H1 (cell line): ENCODE data around the gene GPR141. TPM values are rescaled to one million over a fixed set of nuclear protein-coding genes. Genes with fewer than 3 reads are reported as not detected.

Experiments used
- CTCF ChIA-PET: fragments of 300-600 bp; sonication (Branson Sonifier 250); formaldehyde crosslinking; loops from one replicate; lab custom pipeline; 2021; ENCODE audit not compliant: partially characterized antibody; lab: Charles Lee
- POLR2A ChIA-PET: fragments of 300-600 bp; sonication (Branson Sonifier 250); formaldehyde crosslinking; loops from one replicate; lab custom pipeline; 2021; ENCODE audit warnings: inconsistent platforms; ENCODE audit not compliant: partially characterized antibody; lab: Charles Lee
- DNase-seq, 2 experiments: peaks; one replicate each; pipeline versions ENCODE4 v3.0.0 to v3.0.0-alpha.2; 2010 to 2022; ENCODE audit warnings: low spot score in 2 of 2, low read depth in 1 of 2, mixed read lengths in 1 of 2
- FAIRE-seq: peaks from 2 replicates; lab custom pipeline; 2011; peaks lifted over from hg19 to GRCh38; lab: Jason Lieb, UNC
- H2AFZ ChIP-seq: 2 replicates; pipeline ENCODE4 v1.8.1; 2012; ENCODE audit warnings: low read length, inconsistent platforms
- H2AK5ac ChIP-seq: 2 replicates; pipeline ENCODE4 v1.6.1; 2013; ENCODE audit warnings: low read depth, low read length
- H2BK120ac ChIP-seq: replicated peaks from 2 replicates; pipeline ENCODE3; 2013; ENCODE audit warnings: low read depth, low read length, inconsistent platforms
- H2BK12ac ChIP-seq: 2 replicates; pipeline ENCODE4 v1.6.1; 2013; ENCODE audit warnings: low read depth, low read length
- H2BK15ac ChIP-seq: 2 replicates; pipeline ENCODE4 v1.6.1; 2013; ENCODE audit warnings: low read length
- H2BK20ac ChIP-seq: 2 replicates; pipeline ENCODE4 v1.6.1; 2013; ENCODE audit warnings: low read length
- H2BK5ac ChIP-seq: 2 replicates; pipeline ENCODE4 v1.6.1; 2013; ENCODE audit warnings: low read depth, low read length
- H3K14ac ChIP-seq: 2 replicates; pipeline ENCODE4 v1.6.1; 2013; ENCODE audit warnings: inconsistent platforms; ENCODE audit not compliant: insufficient read length
- H3K18ac ChIP-seq: 2 replicates; pipeline ENCODE4 v1.6.1; 2013; ENCODE audit warnings: low read length; ENCODE audit errors: extremely low read depth
- H3K23ac ChIP-seq: 2 replicates; pipeline ENCODE4 v1.6.1; 2013; ENCODE audit warnings: inconsistent platforms; ENCODE audit not compliant: insufficient read length
- H3K23me2 ChIP-seq: 2 replicates; pipeline ENCODE4 v1.6.1; 2013; ENCODE audit warnings: low read depth, low read length
- H3K27ac ChIP-seq: 2 replicates; pipeline ENCODE4 v1.6.1; 2011; ENCODE audit warnings: low read depth, low read length, inconsistent platforms
- H3K27me3 ChIP-seq, 4 experiments: replicated peaks in 1 of 4; 1 replicate in 1 of 4; 2 replicates in 3 of 4; pipeline versions ENCODE4 v1.6.1 to v1.8.1; 2011 to 2013; ENCODE audit warnings: low read length in 3 of 4, mild to moderate bottlenecking in 3 of 4, inconsistent platforms in 2 of 4, mixed read lengths in 2 of 4, moderate library complexity in 1 of 4; ENCODE audit not compliant: control insufficient read depth in 3 of 4, insufficient read depth in 3 of 4; ENCODE audit errors: extremely low read depth in 1 of 4
- H3K36me3 ChIP-seq, 4 experiments: 2 replicates each; pipeline versions ENCODE4 v1.6.1 to v1.8.1; 2011 to 2013; ENCODE audit warnings: mild to moderate bottlenecking in 4 of 4, low read length in 3 of 4, moderate library complexity in 2 of 4, control low read depth in 1 of 4, inconsistent platforms in 1 of 4; ENCODE audit not compliant: insufficient read depth in 4 of 4, control insufficient read depth in 2 of 4
- H3K4ac ChIP-seq: replicated peaks from 2 replicates; pipeline ENCODE3; 2013; ENCODE audit warnings: low read length, low read depth, mixed read lengths, inconsistent platforms; ENCODE audit not compliant: insufficient read length
- H3K4me1 ChIP-seq, 4 experiments: replicated peaks in 1 of 4; 1 replicate in 1 of 4; 2 replicates in 3 of 4; pipeline versions ENCODE4 v1.6.1 to v1.8.1; 2011 to 2013; ENCODE audit warnings: low read length in 3 of 4, inconsistent platforms in 2 of 4, mixed read lengths in 1 of 4; ENCODE audit not compliant: insufficient read depth in 4 of 4, control insufficient read depth in 3 of 4
- H3K4me2 ChIP-seq, 2 experiments: 2 replicates each; pipeline versions ENCODE4 v1.6.1 to v1.8.1; 2011 to 2013; ENCODE audit warnings: low read depth in 2 of 2, low read length in 2 of 2, control low read depth in 1 of 2, inconsistent platforms in 1 of 2, mild to moderate bottlenecking in 1 of 2; ENCODE audit not compliant: insufficient read depth in 1 of 2
- H3K4me3 ChIP-seq, 4 experiments: fragments of 200-600, 300-600 bp in 1 of 4; sonication (generic), shearing (Covaris generic), sonication (Bioruptor Twin) in 1 of 4; 2 replicates each; pipeline versions ENCODE4 v1.5.1 to v1.8.1; 2011 to 2016; ENCODE audit warnings: low read length in 4 of 4, low read depth in 3 of 4, control low read depth in 2 of 4, inconsistent platforms in 2 of 4, mild to moderate bottlenecking in 2 of 4, mixed read lengths in 1 of 4, moderate library complexity in 1 of 4; ENCODE audit not compliant: insufficient read depth in 2 of 4; ENCODE audit errors: extremely low read depth in 1 of 4
- H3K56ac ChIP-seq: replicated peaks from 2 replicates; pipeline ENCODE3; 2013; ENCODE audit warnings: low read depth, mild to moderate bottlenecking, mixed read lengths, low read length, inconsistent platforms; ENCODE audit not compliant: insufficient read length
- H3K79me1 ChIP-seq: 2 replicates; pipeline ENCODE4 v1.6.1; 2013; ENCODE audit warnings: low read depth, low read length, control low read depth
- H3K79me2 ChIP-seq, 2 experiments: 2 replicates each; pipeline versions ENCODE4 v1.6.1 to v1.8.1; 2012 to 2013; ENCODE audit warnings: low read length in 2 of 2, mild to moderate bottlenecking in 2 of 2, inconsistent platforms in 1 of 2; ENCODE audit not compliant: insufficient read depth in 2 of 2, control insufficient read depth in 1 of 2
- H3K9ac ChIP-seq, 4 experiments: replicated peaks in 1 of 4; 1 replicate in 1 of 4; 2 replicates in 3 of 4; pipeline versions ENCODE4 v1.6.1 to v1.8.1; 2011 to 2013; ENCODE audit warnings: low read depth in 3 of 4, low read length in 3 of 4, control low read depth in 2 of 4, mild to moderate bottlenecking in 2 of 4, moderate library complexity in 2 of 4, inconsistent platforms in 1 of 4; ENCODE audit errors: extremely low read depth in 1 of 4
- H3K9me3 ChIP-seq, 2 experiments: 2 replicates each; pipeline versions ENCODE4 v1.6.1 to v1.8.1; 2012 to 2013; ENCODE audit warnings: mild to moderate bottlenecking in 2 of 2, moderate library complexity in 2 of 2, control low read depth in 1 of 2, inconsistent platforms in 1 of 2, low read depth in 1 of 2, low read length in 1 of 2, mixed read lengths in 1 of 2; ENCODE audit not compliant: insufficient read depth in 2 of 2
- H4K20me1 ChIP-seq, 2 experiments: replicated peaks in 1 of 2; 2 replicates each; pipeline versions ENCODE3 to v1.8.1; 2011 to 2013; ENCODE audit warnings: inconsistent platforms in 2 of 2, low read length in 2 of 2, mild to moderate bottlenecking in 1 of 2; ENCODE audit not compliant: insufficient read depth in 2 of 2, control insufficient read depth in 1 of 2
- H4K5ac ChIP-seq: 2 replicates; pipeline ENCODE4 v1.6.1; 2013; ENCODE audit warnings: low read length, low read depth, mixed read lengths, inconsistent platforms; ENCODE audit not compliant: insufficient read length
- H4K8ac ChIP-seq: 2 replicates; pipeline ENCODE4 v1.8.0; 2013; ENCODE audit warnings: mild to moderate bottlenecking, moderate library complexity, low read length, inconsistent platforms; ENCODE audit not compliant: insufficient read depth; ENCODE audit errors: extremely low read depth
- H4K91ac ChIP-seq: replicated peaks from 2 replicates; pipeline ENCODE3; 2013; ENCODE audit warnings: low read length, mixed read lengths, inconsistent platforms; ENCODE audit not compliant: insufficient read length
- CEBPB ChIP-seq: IDR thresholded peaks from 2 replicates; pipeline ENCODE4 v1.6.1; 2012; ENCODE audit warnings: low read depth, low read length
- CTBP2 ChIP-seq: IDR thresholded peaks from 2 replicates; pipeline ENCODE4 v1.7.0; 2011; ENCODE audit warnings: borderline replicate concordance, mild to moderate bottlenecking, moderate library complexity, mixed read lengths, low read length; ENCODE audit not compliant: insufficient read depth, insufficient read length
- HDAC6 ChIP-seq: IDR thresholded peaks from one replicate; pipeline ENCODE4 v1.7.1; 2012; ENCODE audit warnings: low read depth, mild to moderate bottlenecking, inconsistent platforms, low read length, moderate library complexity
- KDM5A ChIP-seq: fragments of 200-600 bp; IDR thresholded peaks from 2 replicates; pipeline ENCODE4 v1.7.1; 2012; ENCODE audit warnings: mild to moderate bottlenecking, low read length, inconsistent platforms, mixed read lengths
- POLR2A ChIP-seq, 2 experiments: IDR thresholded peaks; 1 replicate in 1 of 2; 2 replicates in 1 of 2; pipeline ENCODE4 v1.6.1; 2011; ENCODE audit warnings: low read depth in 2 of 2, low read length in 2 of 2, mild to moderate bottlenecking in 2 of 2; ENCODE audit errors: control extremely low read depth in 1 of 2
- RAD21 ChIP-seq, 2 experiments: IDR thresholded peaks in 1 of 2; conservative IDR thresholded peaks in 1 of 2; 2 replicates each; pipeline ENCODE4 v1.6.1; 2011; ENCODE audit warnings: low read depth in 2 of 2, low read length in 2 of 2, improper control_type of control experiment in 1 of 2, inconsistent platforms in 1 of 2, mild to moderate bottlenecking in 1 of 2, moderate library complexity in 1 of 2
- RFX5 ChIP-seq: IDR thresholded peaks from 2 replicates; pipeline ENCODE4 v1.6.1; 2011; ENCODE audit warnings: low read depth, low read length, improper control_type of control experiment, borderline replicate concordance
- SIX5 ChIP-seq: IDR thresholded peaks from 2 replicates; pipeline ENCODE4 v1.6.1; 2011; ENCODE audit warnings: mild to moderate bottlenecking, low read depth, low read length
- SP2 ChIP-seq: IDR thresholded peaks from 2 replicates; pipeline ENCODE4 v1.6.1; 2012; ENCODE audit warnings: mild to moderate bottlenecking, low read length, inconsistent platforms
- SRF ChIP-seq: IDR thresholded peaks from 2 replicates; pipeline ENCODE4 v1.6.1; 2011; ENCODE audit warnings: mild to moderate bottlenecking, low read depth, low read length, moderate library complexity
- TAF7 ChIP-seq: optimal IDR thresholded peaks from 2 replicates; pipeline ENCODE3; 2011; ENCODE audit warnings: low read depth, mild to moderate bottlenecking, inconsistent platforms, low read length, moderate library complexity, borderline replicate concordance
- WGBS, 2 experiments: shearing (Covaris generic) in 1 of 2; methylation state at CpG; one replicate each; pipeline versions ENCODE4 v1.1.6 to v1.1.7; 2013 to 2015; ENCODE audit warnings: low lambda C conversion rate in 2 of 2, mixed read lengths in 2 of 2, inconsistent platforms in 1 of 2, low coverage in 1 of 2, missing lambda C conversion rate in 1 of 2; ENCODE audit not compliant: insufficient replicate concordance in 2 of 2, insufficient coverage in 1 of 2, insufficient read length in 1 of 2; ENCODE audit errors: extremely low coverage in 1 of 2, missing lambda C conversion rate in 1 of 2; 5-methylcytosine and 5-hydroxymethylcytosine counted together
- polyA plus RNA-seq, 7 experiments: library from polyadenylated mRNA; depleted of rRNA in 3 of 7; stranded (reverse) in 5 of 7; unstranded in 2 of 7; fragments of >200 nt in 5 of 7; fragments of 200-250 nt in 2 of 7; gene quantifications; 1 replicate in 5 of 7; 2 replicates in 1 of 7; 4 replicates in 1 of 7; pipeline versions ENCODE4 v1.2.1 to v1.2.3, GENCODE V29; 2011 to 2013; ENCODE audit warnings: missing spikeins in 2 of 7, mixed read lengths in 2 of 7
- total RNA-seq: library from RNA; stranded (reverse); fragmentation: NEBNext Ultra II Directional; extraction: Animal tissue kit (Norgen Biotek cat#: 25700); gene quantifications from 2 replicates; pipeline ENCODE4 v1.2.1, GENCODE V29; 2021

Gene GPR141
- total and polyA plus RNA-seq, 2 of the 8 experiments (the other 6 are each of a cell fraction or from before 2014, with no cell fraction given), result 0.45 to 1.0 TPM

DNA sequence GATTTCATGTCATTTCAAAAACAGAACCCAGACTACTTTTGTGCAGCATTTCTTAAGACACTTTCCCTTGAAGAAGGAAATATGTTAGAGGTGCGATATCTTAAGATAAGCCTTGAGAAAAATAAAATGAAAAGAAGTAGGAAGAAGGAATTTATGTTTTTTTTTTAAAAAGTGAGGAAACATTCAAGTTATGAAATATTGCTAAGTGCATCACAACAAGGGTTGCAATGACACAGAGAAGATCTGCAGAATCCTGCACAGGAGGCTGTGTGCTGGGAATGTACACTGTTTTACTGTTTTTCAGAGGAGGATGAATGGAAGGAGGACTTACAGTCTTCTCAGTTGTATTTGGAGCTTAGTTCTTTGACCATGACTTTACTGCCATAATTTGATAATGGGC lies 85.0 kb downstream of the GPR141 start:
- Histone ChIP-seq H2AFZ (no peak overlapping the region), H3K23ac (no peak overlapping the region), H2BK20ac (no peak overlapping the region), H3K27ac (no peak overlapping the region), H3K4me1 (no peaks in the 10 kb centered on the region), H3K27me3 (no peaks in the 10 kb centered on the region), H2BK120ac (no peak overlapping the region), H3K4me2 (no peak overlapping the region), H2BK12ac (no peak overlapping the region), H3K56ac (no peak overlapping the region), H4K5ac (no peak overlapping the region), H3K9ac (no peak overlapping the region), H4K8ac (no peak overlapping the region), H3K79me2 (no peaks in the 10 kb centered on the region), H3K36me3 (no peaks in the 10 kb centered on the region; a peak in 1 of 8 replicates), H3K18ac (no peak overlapping the region), H3K23me2 (no peaks in the 10 kb centered on the region), H3K4ac (no peak overlapping the region), H2AK5ac (no peak overlapping the region), H2BK5ac (no peak overlapping the region), H3K14ac (no peak overlapping the region), H4K91ac (no peak overlapping the region), H2BK15ac (no peak overlapping the region), H3K9me3 (no peaks in the 10 kb centered on the region), H4K20me1 (no peaks in the 10 kb centered on the region), H3K4me3 (no peak overlapping the region), H3K79me1 (no peaks in the 10 kb centered on the region)
- TF ChIP-seq SRF (no peak), POLR2A (IDR thresholded peaks at IDR 0.05; ENCODE audit: control extremely low read depth in 1 of 2, low read depth in 2 of 2, low read length in 2 of 2) (no peak), KDM5A (no peak), RFX5 (no peak), TAF7 (no peak), RAD21 (IDR thresholded peaks at IDR 0.05 in 1 of 2, conservative IDR thresholded peaks at IDR 0.05 in 1 of 2; ENCODE audit: low read depth in 2 of 2, low read length in 2 of 2) (no peak), CTBP2 (no peak), CEBPB (no peak), SIX5 (no peak), SP2 (no peak), HDAC6 (no peak)
- ChIA-PET CTCF (no interaction called here), POLR2A (no interaction called here)
- no peak for FAIRE-seq
- no peak for DNase-seq
- WGBS, 2 experiments, result 100% methylated on average over 1 of the region's 1 CpG
